TTC549 (cell line): ENCODE data around the gene XRCC5.
"Not testable (repeated sequence)": the region's sequence is repeated elsewhere in the genome, so short reads cannot be mapped to it uniquely, and the experiment has no call there.

ENCODE experiments used
- FAIRE-seq: peaks from 2 replicates; lab custom pipeline; 2012; peaks lifted over from hg19 to GRCh38; lab: Jason Lieb, UNC

Gene XRCC5

DNA sequence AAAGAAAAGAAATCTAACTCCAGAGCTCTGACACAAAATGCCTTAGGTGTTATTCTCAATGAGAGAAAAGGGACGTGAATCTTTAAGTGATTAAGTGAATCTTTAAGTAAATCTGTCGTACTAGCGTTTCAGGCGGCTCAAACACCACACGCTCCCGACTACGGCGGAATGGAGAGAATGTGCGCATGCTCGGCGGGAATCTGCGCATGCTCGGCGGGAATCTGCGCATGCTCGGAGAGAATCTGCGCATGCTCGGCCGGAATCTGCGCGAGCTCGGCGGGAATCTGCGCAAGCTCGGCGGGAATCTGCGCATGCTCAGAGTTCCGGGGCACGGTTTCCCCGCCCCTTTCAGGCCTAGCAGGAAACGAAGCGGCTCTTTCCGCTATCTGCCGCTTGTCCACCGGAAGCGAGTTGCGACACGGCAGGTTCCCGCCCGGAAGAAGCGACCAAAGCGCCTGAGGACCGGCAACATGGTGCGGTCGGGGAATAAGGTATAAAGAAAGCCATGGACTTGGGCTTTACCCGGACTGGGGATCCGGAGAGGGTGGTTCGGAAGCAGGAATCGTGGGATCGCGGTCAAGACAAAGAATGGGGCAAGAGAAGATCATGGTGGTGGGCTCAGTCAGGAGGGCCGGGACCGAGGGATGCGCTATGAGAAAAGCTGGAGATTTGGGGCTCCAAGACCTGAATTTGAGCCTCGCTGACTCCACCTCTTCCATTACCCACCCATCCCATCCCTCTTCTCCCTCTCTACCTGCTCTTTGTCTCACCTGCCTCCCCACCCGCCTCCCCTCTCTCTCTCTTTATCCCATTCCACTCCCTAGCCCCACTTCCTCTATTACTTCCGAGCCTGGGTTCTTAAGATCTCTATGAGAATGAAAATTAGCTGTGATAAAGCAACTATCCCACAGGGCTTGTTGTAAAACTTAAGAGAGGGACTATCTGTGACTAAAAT is at the start of gene XRCC5:
Gene XRCC5 (plus strand): TSS at position 382 of the 955 bp plus-strand sequence. CDS start 89 bp downstream, at position 471.
- FAIRE-seq, result peak; percentile 82

DNA sequence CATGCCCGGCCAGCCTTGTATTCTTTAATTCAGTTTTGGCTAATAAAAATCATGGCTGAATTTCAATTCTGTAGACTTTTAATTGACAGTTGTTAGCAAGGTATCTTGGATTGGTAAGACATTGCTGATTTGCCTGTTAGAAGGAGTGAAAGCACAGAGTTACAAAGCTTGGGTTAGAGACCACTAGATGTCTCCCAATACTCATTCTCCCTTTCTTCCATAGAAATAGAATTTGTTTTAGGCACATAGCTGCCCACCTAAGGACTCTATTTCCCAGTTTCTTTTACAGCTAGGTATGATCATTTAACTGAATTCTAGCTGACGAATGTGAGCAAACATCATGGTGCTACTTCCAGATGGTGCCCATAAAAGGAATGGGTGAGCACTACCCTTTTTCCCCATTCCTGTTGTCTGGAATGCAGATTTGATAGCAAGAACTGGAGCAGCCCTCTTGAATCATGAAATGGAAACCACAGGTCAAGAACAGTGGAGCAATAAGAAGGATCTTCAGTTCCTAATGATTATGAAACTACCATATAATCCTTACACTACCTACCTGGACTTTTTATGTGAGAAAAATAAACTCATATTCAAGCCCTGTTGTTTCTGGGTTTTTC is 45.0 kb upstream of the XRCC5 start:
- peak; percentile 53 for FAIRE-seq

DNA sequence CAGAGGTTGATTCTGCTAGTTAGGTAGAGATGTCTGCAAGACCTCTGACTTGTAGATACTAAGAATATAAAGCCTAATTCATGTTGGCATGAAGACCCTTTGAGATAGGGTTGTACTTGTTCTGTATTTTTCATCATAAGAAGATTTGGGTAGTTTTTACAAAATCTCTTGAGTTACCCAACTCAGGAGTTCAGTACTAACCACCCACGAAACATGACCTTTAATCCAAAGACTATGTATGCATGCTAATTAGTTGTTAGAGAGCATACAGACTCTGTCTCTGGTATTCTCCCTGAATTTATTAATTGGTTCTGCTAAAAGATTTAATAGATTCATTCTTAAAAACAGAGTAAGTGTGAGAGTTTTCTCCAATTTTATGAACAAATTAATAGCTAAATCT is 44.5 kb upstream of the XRCC5 start:
- FAIRE-seq, result no peak

DNA sequence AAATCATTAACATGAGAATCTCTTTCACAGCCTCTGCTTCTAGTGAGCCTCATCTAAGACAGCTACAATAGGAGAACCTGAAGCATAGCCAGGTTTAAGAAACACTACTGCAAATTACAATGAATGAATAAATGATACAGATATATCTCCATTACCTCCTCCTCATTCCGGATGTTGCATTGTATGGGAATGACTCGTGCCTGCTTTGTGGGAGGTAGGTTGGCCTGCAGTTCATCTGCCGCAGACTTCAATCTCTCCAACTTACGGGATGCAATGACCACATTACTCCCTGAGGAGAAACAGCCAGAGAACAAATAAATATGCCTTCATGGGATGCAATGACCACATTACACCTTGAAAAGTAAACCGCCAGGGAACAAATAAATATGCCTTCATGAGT is 42.9 kb upstream of the XRCC5 start:
- no peak for FAIRE-seq

DNA sequence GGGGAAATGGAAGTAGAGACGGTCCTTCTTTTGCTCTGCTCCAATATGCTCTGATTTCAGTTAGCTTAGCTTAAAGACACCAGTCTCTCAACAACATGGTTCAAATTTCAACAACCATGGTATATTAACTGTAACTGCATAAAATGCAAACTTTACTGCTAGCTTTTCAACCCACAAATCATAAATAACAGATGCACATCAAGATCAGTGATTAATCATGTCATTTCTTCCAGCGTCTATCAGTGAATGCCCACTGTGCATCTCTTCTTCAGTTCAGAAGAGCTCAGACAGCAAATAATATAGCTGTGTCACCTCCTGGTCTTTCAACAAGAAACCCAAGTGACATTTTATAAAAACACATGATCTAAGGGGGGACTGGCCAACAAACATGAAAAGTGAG is 40.1 kb upstream of the XRCC5 start:
- FAIRE-seq, result no peak

DNA sequence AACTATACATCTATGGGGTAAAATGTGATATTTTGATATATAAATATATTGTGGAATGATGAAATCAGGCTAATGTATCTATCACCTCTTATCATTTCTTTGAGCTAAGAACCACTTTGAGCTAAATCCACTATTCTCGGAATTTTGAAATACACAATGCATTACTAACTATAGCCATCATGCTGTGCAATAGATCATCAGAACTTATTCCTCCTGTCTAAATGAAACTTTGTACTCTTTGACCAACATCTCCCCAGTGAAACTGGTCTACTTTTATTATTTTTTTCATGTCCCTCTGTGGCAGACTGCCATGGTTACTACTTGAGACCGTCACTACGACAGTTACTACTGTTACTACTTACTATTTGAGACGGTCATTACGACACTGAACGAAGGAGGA is 39.0 kb upstream of the XRCC5 start:
- no peak for FAIRE-seq

DNA sequence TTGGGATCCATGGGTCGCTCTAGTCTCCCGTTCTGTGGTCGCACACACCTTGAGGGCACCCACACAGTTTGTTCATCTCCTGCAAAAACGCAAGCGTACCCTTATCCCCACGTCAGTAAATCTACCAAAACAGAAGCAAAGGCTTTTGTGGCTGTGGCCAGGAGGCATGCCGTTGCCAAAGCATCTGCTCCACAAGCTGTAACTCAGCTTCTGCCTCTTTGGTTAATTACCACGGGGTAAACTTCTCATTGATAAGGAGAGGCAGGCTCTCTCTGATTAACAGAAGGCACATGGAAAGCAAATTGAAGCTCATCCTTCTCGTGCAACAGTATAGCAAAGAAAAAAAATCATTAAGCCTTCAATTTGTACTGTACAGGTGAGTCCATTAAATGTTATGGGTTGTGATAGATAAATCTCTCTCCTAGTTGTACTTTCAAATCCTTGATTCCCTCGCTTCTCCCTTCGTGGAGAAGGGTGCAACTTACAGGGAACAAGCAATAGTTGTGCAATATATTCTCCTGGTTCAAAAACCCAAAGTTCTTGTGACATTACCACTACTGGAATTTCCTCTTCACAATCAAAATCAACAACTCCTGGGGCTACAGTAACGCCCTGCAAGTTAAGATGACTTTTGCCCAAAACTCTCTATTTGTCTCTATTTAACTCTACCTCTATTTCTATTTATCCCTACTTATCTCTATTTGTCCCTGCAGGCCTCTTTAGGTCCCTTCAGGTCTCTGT is 37.9 kb upstream of the XRCC5 start:
- FAIRE-seq, result no peak

DNA sequence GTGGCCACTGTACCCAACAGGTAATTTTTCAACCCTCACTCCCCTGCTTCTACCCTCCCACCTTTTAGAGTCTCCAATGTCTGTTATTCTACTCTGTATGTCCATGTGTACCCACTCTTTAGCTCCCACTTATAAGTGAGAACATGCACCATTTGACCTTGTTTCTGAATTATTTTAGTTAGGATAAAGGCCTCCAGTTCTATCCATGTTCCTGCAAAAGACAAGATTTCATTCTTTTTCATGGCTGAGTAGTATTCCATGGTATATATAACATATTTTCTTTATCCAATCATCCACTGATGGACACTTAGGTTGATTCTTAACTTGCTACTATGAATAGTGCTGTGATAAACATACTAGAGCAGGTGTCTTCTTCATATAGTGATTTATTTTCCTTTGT is 36.7 kb upstream of the XRCC5 start:
- FAIRE-seq, result no peak

DNA sequence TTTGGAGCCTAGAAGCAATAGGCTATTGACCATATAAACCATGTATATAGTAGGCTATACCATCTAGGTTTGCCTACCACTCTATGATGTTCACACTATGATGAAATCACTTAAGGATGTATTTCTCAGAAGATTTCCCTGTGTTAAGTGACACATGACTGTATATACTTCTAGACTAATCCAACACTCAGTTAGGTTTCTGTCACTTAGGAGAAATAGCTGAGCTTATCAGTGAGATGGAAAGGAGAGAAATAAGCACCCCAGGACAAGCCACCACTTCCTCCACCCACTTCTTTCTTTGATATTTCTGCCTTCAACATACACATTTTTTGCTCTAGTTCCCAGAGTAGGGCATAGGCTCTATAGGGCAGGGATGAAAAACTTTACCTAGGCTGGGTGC is 35.4 kb upstream of the XRCC5 start:
- no peak for FAIRE-seq

DNA sequence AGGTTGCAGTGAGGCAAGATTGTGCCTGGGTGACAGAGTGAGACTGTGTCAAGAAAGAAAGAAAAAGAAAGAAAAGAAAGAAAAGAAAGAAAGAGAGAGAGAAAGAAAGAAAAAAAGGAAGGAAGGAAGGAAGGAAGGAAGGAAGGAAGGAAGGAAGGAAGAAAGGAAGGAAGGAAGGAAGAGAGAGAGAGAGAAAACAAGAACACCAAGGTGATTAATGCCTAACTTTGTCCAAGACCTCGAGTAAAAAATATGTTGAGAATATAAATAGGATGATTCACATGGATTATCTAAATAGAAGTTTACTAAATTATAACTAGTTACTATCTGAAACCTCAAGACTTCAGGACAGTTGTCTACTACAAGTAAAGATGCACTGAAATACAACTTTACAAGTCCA is 34.8 kb upstream of the XRCC5 start:
- FAIRE-seq, result no peak

DNA sequence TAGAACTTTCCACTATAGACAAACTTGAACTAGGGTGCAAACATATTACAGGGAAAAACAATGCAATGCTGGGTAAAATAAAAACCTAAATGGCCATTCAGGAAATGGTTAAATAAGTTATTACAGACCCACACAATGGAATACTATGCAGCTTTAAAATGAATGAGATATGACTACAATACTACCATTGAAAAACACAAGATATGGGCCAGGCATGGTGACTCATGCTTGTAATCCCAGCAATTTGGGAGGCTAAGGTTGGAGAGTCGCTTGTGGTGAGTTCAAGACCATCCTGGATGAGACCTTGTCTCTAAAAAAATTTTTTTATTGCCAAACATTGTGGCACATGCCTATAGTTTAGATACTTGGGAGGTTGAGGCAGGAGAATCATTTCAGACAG is 34.4 kb upstream of the XRCC5 start:
- no peak for FAIRE-seq

DNA sequence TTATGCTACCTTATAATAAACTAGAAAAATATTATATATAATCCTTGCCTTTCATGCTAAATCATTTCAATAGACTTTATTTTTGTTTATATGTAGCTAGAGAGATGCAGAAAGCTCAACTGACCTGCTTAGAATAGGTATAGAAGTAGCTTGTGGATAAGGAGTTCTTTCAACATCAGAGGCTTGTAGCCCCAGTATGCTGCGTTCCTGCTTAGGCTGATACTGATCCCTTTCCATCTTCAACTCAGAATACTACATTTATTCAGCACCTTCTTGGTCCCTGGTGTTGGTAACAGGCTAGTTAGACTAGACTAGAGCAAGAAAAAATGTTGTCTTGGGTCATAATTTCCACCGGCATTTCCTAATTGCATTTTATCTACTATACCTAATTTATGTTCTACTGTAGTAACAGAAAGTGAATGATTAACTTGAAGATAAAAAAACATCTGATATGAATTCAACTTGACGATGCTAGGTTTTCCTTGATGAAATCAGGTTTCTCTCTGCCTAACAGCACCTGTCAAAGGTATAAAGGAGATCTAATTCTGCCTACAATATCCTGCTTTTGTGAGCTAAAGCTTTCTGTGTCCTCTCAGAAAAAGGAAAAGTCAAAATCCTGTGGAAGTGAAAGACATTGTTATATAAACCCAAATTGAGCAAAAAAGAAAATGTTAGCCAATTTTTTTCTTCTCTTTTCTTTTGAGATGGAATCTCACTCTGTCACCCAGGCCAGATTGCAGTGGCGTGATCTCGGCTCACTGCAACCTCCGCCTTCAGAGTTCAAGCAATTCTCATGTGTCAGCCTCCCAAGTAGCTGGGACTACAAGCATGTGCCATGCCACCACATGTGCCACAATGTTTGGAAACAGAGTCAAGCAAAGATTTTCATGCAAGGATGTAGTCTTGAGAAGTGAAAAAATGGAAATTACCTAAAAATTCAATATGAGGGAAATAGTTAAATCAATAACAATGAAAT is 33.4 kb upstream of the XRCC5 start:
- FAIRE-seq, result no peak

DNA sequence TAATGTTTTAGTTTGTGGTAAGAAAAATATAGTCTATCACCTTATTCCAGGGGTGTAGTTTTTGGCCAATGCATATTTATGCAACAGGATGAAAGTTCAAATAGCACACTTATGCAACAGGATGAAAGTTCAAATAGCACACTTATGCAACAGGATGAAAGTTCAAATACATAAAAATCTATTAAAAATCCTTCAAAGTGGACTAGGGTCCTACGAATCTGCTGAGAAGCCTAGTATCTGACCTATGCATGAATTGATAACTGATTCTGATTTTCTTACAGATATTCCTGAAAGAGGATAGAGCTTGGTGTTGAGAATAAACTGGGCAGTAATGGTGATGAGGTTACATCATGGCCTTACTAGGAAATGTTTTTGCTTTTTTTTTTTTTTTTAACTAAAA is 30.4 kb upstream of the XRCC5 start:
- FAIRE-seq, result no peak

DNA sequence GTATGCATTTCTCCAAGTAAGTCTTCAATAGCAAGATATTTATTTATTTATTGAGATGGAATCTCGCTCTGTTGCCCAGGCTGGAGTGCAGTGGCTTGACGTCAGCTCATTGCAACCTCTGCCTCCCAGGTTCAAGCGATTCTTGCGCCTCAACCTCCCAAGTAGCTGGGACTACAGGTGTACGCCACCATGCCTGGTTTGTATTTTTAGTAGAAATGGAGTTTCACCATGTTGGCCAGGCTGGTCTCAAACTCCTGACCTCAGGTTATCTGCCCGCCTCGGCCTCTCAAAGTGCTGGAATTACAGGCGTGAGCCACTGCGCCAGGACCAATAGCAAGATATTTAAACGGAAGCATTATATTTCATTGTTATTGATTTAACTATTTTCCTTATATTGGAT is 29.1 kb upstream of the XRCC5 start:
- not testable (repeated sequence) for FAIRE-seq

DNA sequence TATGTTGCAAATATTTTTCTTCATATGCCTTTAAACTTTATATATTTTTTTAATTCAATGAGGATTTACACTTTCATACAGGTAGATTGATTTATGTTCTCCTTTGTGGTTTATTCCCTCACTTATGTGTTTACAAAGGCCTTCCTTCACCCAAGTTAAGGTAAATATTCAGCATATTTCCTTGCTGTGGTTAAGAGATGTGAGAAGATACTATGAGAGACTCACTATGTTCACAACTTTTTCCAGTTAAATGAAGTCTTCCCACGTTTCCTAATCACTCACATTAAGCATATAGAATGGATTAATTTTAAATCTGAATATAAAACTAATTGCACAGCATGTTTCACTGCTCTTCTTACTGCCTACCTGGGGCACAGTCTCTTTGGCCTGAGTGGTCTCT is 28.1 kb upstream of the XRCC5 start:
- FAIRE-seq, result no peak

DNA sequence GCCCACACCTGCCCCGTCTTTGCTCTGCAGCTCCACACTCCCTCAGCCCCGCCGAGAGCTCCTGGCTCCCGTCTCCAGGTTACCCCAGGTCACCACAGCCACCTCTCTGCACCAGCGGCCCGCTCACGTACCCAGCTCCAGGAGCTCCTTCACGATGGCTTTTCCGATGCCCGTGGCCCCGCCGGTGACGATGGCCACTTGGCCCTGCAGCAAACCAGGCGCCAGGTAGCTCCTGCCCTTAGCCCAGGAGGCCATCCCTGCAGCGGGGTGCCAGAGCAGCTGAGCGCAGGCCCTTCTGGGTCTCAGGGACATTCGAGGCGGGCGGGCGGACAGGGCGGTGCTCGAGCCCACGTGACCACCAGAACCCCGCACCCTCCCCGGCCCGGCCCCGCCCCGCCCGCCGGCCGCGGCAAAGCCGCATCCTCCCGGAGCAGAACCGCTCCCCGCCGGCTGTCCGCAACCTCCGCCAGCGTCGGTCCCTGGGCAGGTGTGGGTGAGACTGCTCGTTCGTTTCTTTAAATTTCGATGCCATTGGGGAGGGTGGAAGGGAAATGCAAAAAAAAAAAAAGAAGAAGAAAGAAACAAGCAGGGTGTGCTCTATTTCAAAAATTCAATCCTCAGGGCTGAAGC is 27.5 kb upstream of the XRCC5 start, which contains the start of the genes PECR and TMEM169:
Gene PECR (minus strand): TSS at position 323 of the 630 bp plus-strand sequence. CDS start 68 bp downstream, at position 255.
Gene TMEM169 (plus strand): TSS at position 433 of the 630 bp plus-strand sequence. CDS start 14,045 bp downstream, outside the sequence.
- no peak for FAIRE-seq

DNA sequence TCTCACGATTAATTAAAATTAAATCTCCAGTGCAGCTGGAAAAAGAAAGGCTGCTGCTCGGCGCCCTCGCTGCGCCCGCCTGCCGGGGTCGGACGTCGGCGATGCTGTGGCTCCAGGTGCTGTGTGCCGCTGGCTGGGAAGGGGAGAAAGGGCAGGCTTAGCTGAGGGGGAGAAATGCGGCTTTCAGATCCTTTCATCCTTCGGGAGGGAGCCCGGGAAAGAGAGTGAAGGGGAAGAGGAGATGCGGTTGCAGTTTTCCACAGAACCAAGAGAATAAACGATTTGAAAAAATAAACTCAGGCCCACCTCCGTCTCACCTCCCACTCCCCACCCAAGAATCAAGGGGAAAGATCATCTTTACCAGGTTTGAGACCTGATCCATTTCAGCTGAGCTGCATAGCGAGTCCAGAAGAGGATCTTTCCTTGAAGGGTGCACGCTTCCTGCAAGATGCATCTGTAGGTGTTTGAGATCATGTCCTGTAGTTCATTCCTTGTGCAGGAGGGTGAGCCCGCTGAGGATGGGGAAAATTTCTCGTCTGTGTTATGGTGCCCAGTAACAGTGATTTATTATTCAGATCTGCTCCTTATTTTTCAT is 26.9 kb upstream of the XRCC5 start:
- no peak for FAIRE-seq

DNA sequence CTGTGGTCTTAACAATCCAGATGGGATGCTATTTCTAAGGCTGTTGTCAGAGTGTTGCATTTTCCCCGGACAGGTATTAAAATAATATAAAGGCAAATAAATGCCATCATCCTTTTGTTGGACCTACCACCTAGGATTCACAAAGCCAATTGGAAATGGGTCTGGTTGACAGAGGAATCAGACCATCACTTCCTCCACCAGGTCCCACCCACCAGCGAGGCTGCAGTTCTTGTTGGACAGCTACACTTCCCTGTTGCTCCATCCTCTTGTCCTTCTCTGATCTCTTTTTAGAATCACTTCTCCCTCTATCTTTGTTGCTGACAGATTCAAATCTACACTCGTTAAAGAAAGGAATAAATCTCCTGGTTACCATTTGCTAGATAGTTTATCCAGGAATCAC is 26.3 kb upstream of the XRCC5 start:
- FAIRE-seq, result no peak

DNA sequence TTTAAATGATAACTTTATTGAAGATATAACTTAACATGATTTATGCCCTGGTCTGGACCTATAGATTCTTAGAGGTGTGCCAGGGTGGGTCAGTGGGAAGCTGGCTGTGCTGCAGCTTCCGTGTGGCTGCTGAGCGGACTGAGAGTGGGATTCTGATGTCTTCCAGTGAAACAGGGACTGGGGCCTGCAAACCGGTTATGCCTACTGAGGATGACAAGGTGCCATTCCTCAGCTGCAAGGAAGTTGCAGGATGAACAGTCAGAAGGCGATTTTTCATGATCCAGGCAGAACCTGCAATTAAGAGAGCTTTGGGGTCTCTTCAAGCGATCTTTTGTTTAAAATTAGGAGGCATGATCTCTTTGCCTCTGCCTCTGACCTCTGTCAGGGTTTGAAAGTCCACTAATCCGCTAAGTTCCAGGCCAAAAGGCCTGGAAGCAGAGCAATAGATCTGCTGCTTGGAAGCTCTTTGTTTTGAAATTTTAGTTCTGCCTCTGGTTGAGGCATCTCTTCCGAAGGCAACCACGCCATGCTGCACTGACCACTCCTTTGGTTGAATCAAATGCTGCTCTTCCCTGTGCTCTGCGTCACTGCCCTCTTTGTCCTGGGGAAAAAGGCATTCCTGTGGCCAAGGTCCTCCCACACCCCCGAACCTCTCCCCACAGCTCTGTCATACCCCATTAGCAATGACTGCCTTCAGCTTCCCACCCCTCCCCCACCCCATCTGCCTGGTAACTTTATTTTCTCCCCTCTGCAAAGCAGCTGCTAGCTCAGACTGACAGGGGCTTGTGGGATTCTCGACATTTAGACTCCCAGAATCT is 25.5 kb upstream of the XRCC5 start:
- FAIRE-seq, result no peak

DNA sequence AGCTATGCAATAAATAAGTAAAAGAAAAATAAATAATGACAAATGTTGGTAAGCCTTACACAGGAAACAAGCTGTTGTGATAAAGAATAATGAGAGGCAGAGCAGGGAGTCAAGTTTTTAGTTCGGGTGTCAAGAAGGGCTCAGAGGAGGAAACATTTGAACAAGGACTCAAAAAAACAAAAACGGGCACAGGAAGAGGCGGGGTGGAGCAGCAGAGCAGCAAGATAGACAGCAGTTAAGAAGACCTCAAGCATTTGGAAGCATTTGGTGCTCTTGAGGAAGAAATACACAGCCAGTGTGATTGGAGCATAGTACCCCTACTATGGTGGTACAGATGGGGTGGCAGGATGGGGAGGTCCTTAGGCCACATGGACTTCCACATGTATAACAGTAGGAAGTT is 24.6 kb upstream of the XRCC5 start:
- no peak for FAIRE-seq
